ENCODE data around the gene FGD6.

- TF ChIP-seq EZH2 (IDR thresholded peaks at IDR 0.05; ENCODE audit: borderline replicate concordance): no peak
- no peak for TF ChIP-seq CTCF (IDR thresholded peaks at IDR 0.05; ENCODE audit: poor library complexity)
- no peak for TF ChIP-seq EZH2phosphoT487 (IDR thresholded peaks at IDR 0.05; ENCODE audit: low read depth, severe bottlenecking, unreplicated experiment)
Measured at GRCh38 chr12:95237315-95237714, 20.0 kb upstream of the FGD6 start.
